SK-N-SH (cell line): ENCODE data around the gene SFXN5.

Source experiments
- CHD2 ChIP-seq: fragments of 150-350 bp; IDR thresholded peaks from 2 replicates; pipeline ENCODE4 v1.6.1; 2018; ENCODE audit warnings: low read length; ENCODE audit not compliant: partially characterized antibody
- ELF1 ChIP-seq: IDR thresholded peaks from 2 replicates; pipeline ENCODE4 v1.4.0; 2012
- EP300 ChIP-seq, 2 experiments: IDR thresholded peaks; 2 replicates each; pipeline versions ENCODE4 v1.4.0 to v1.6.1; 2012; ENCODE audit warnings: borderline replicate concordance in 1 of 2, low read depth in 1 of 2, low read length in 1 of 2
- EZH2phosphoT487 ChIP-seq: fragments of 200-600 bp; sonication (generic); IDR thresholded peaks from 2 replicates; pipeline ENCODE4 v1.6.1; 2017; ENCODE audit warnings: low read depth, mixed run types, mild to moderate bottlenecking, antibody characterized with exemption, moderate library complexity, borderline replicate concordance
- FOXJ3 ChIP-seq: sonication (generic); formaldehyde crosslinking; IDR thresholded peaks from 2 replicates; pipeline ENCODE4 v1.5.1; 2020; ENCODE audit warnings: mild to moderate bottlenecking, missing genetic modification reagents
- FOXM1 ChIP-seq: IDR thresholded peaks from 2 replicates; pipeline ENCODE4 v1.4.0; 2012; ENCODE audit warnings: low read depth, mild to moderate bottlenecking
- NFIC ChIP-seq: IDR thresholded peaks from 2 replicates; pipeline ENCODE4 v1.4.0; 2012; ENCODE audit warnings: borderline replicate concordance
- POLR2AphosphoS5 ChIP-seq: IDR thresholded peaks from 2 replicates; pipeline ENCODE4 v1.6.1; 2012; ENCODE audit warnings: low read depth, low read length
- REST ChIP-seq: IDR thresholded peaks from 2 replicates; pipeline ENCODE4 v1.6.1; 2012; ENCODE audit warnings: mild to moderate bottlenecking, low read depth, low read length, moderate library complexity
- RFX5 ChIP-seq: IDR thresholded peaks from 2 replicates; pipeline ENCODE4 v1.6.1; 2012; ENCODE audit warnings: mild to moderate bottlenecking, improper control_type of control experiment, low read length
- TAF1 ChIP-seq: IDR thresholded peaks from 2 replicates; pipeline ENCODE4 v1.6.1; 2012; ENCODE audit warnings: low read depth, mild to moderate bottlenecking, low read length, moderate library complexity, borderline replicate concordance
- TCF12 ChIP-seq: IDR thresholded peaks from 2 replicates; pipeline ENCODE4 v1.4.0; 2012
- TF ChIP-seq, protein P1 (sequence below): fragments of 200-600 bp; sonication (generic); IDR thresholded peaks from 2 replicates; pipeline ENCODE4 v1.6.1; 2017; ENCODE audit warnings: antibody characterized with exemption, mild to moderate bottlenecking, moderate library complexity
- TF ChIP-seq, protein P2 (sequence below): fragments of 150-350 bp; IDR thresholded peaks from 2 replicates; pipeline ENCODE4 v1.6.1; 2017; ENCODE audit warnings: antibody characterized with exemption, low read length, low read depth, borderline replicate concordance

DNA sequence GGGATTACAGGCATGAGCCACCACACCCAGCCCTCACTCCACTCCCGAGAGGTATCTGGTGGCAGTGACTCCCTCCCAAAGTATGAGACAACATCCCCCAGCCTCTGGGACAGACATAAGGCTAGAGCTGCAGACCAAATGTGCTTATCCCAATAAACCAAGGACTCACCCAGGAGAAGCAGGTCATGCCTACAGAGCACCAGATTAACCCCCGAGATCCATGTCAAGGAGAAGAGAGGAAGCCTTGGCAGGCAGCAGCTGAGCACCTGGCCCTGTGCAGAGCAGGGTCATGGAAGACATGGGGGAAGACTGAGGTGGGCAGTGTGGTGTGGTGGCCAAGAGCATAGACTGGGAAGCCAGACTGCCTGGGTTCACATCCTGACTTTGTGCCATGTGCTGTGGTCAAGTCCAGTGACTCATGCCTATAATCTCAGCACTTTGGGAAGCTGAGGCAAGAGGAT, 34.0 kb upstream of the SFXN5 start:
- TF ChIP-seq, protein P1, sequence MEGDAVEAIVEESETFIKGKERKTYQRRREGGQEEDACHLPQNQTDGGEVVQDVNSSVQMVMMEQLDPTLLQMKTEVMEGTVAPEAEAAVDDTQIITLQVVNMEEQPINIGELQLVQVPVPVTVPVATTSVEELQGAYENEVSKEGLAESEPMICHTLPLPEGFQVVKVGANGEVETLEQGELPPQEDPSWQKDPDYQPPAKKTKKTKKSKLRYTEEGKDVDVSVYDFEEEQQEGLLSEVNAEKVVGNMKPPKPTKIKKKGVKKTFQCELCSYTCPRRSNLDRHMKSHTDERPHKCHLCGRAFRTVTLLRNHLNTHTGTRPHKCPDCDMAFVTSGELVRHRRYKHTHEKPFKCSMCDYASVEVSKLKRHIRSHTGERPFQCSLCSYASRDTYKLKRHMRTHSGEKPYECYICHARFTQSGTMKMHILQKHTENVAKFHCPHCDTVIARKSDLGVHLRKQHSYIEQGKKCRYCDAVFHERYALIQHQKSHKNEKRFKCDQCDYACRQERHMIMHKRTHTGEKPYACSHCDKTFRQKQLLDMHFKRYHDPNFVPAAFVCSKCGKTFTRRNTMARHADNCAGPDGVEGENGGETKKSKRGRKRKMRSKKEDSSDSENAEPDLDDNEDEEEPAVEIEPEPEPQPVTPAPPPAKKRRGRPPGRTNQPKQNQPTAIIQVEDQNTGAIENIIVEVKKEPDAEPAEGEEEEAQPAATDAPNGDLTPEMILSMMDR, result no peak
- no peak for TF ChIP-seq REST
- no peak for TF ChIP-seq POLR2AphosphoS5
- no peak for TF ChIP-seq EP300 (IDR thresholded peaks at IDR 0.05; ENCODE audit: borderline replicate concordance in 1 of 2, low read depth in 1 of 2, low read length in 1 of 2)
- no peak for TF ChIP-seq FOXJ3 (CRISPR knock-in tag)
- TF ChIP-seq, protein P2, sequence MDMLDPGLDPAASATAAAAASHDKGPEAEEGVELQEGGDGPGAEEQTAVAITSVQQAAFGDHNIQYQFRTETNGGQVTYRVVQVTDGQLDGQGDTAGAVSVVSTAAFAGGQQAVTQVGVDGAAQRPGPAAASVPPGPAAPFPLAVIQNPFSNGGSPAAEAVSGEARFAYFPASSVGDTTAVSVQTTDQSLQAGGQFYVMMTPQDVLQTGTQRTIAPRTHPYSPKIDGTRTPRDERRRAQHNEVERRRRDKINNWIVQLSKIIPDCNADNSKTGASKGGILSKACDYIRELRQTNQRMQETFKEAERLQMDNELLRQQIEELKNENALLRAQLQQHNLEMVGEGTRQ, result no peak
- no peak for TF ChIP-seq FOXM1
- TF ChIP-seq EZH2phosphoT487, result no peak
- TF ChIP-seq TCF12, result no peak
- no peak for TF ChIP-seq NFIC
- TF ChIP-seq TAF1, result no peak
- TF ChIP-seq ELF1, result no peak
- no peak for TF ChIP-seq CHD2
- no peak for TF ChIP-seq RFX5
